RWPE2 (cell line): ENCODE results near the gene ZKSCAN4.

Experiments used
- ATAC-seq: fragments of 200-7000 bp; cut with Tn5 transposase; 3 replicates; pipeline ENCODE4 v1.9.1; 2021; ENCODE audit warnings: low read depth
- DNase-seq: peaks from one replicate; pipeline ENCODE4 v3.0.0-alpha.2; 2020; ENCODE audit warnings: low spot score
- H3K27ac ChIP-seq: fragments of 450-650 bp; 2 replicates; pipeline ENCODE4 v1.5.1; 2017; ENCODE audit warnings: mild to moderate bottlenecking; ENCODE audit not compliant: poor library complexity, severe bottlenecking
- H3K27me3 ChIP-seq: fragments of 250-450 bp; sonication (Bioruptor Pico); 2 replicates; pipeline ENCODE4 v1.5.1; 2021; ENCODE audit warnings: mild to moderate bottlenecking, moderate library complexity; ENCODE audit not compliant: insufficient read depth, poor library complexity, severe bottlenecking
- H3K36me3 ChIP-seq: fragments of 250-450 bp; sonication (Bioruptor Pico); 2 replicates; pipeline ENCODE4 v1.5.1; 2020; ENCODE audit warnings: low read depth, mild to moderate bottlenecking, moderate library complexity
- H3K4me1 ChIP-seq: fragments of 250-450 bp; sonication (Bioruptor Pico); 2 replicates; pipeline ENCODE4 v1.5.1; 2021; ENCODE audit warnings: mild to moderate bottlenecking, moderate library complexity; ENCODE audit not compliant: insufficient read depth, poor library complexity, severe bottlenecking
- H3K4me3 ChIP-seq: fragments of 250-450 bp; sonication (Bioruptor Pico); 2 replicates; pipeline ENCODE4 v1.5.1; 2021; ENCODE audit warnings: mild to moderate bottlenecking, moderate library complexity; ENCODE audit not compliant: severe bottlenecking
- H3K9me3 ChIP-seq: fragments of 250-450 bp; sonication (Bioruptor Pico); 2 replicates; pipeline ENCODE4 v1.5.1; 2021; ENCODE audit warnings: mild to moderate bottlenecking, moderate library complexity; ENCODE audit not compliant: severe bottlenecking
- CTCF ChIP-seq: fragments of 450-650 bp; IDR thresholded peaks from one replicate; pipeline ENCODE4 v1.5.1; 2017; ENCODE audit warnings: mild to moderate bottlenecking, moderate library complexity; ENCODE audit not compliant: poor library complexity, severe bottlenecking

ZKSCAN4 gene

GRCh38 chr6:28212510-28213212 is 39.4 kb downstream of the ZKSCAN4 start:
- Histone ChIP-seq H3K36me3 (no peaks in the 10 kb centered on the region), H3K27me3 (no peaks in the 10 kb centered on the region), H3K27ac (peak overlapping the region; percentile 6), H3K4me3 (peak overlapping the region; percentile 33), H3K4me1 (peaks cover 14% of the 10 kb centered on the region), H3K9me3 (no peaks in the 10 kb centered on the region)
- DNase-seq (no peak), ATAC-seq (peak; percentile 82)
- peak; percentile 56 for TF ChIP-seq CTCF

- DNase-seq (no peak), ATAC-seq (peak; percentile 9; the same call in 2 of the 3 replicates)
- H3K4me3 ChIP-seq: peak overlapping the region; percentile 33
- TF ChIP-seq CTCF: no peak
- H3K9me3 ChIP-seq: no peaks in the 10 kb centered on the region
- peak overlapping the region; percentile 6 for H3K27ac ChIP-seq
- H3K4me1 ChIP-seq: peaks cover 14% of the 10 kb centered on the region
- H3K36me3 ChIP-seq: no peaks in the 10 kb centered on the region
- H3K27me3 ChIP-seq: no peaks in the 10 kb centered on the region
Observed at GRCh38 chr6:28211840-28212509, 40.1 kb downstream of the ZKSCAN4 start.

- Histone ChIP-seq H3K9me3 (no peaks in the 10 kb centered on the region), H3K36me3 (no peaks in the 10 kb centered on the region), H3K27ac (no peak overlapping the region), H3K27me3 (no peaks in the 10 kb centered on the region), H3K4me1 (peaks cover 14% of the 10 kb centered on the region), H3K4me3 (no peak overlapping the region)
- ATAC-seq: no peak
- no peak for DNase-seq
- no peak for TF ChIP-seq CTCF
Observed at GRCh38 chr6:28209753-28210535, 42.1 kb downstream of the ZKSCAN4 start.

- H3K4me3 ChIP-seq: peak overlapping the region; percentile 32
- H3K9me3 ChIP-seq: no peaks in the 10 kb centered on the region
- ATAC-seq (no peak), DNase-seq (no peak)
- H3K36me3 ChIP-seq: no peaks in the 10 kb centered on the region
- no peaks in the 10 kb centered on the region for H3K27me3 ChIP-seq
- no peak for TF ChIP-seq CTCF
- no peak overlapping the region for H3K27ac ChIP-seq
- peaks cover 6% of the 10 kb centered on the region for H3K4me1 ChIP-seq
Observed at GRCh38 chr6:28208111-28208659, 43.9 kb downstream of the ZKSCAN4 start.
